HUES64 (cell line): ENCODE data around the gene CHST3.

ENCODE experiments used
- H3K27ac ChIP-seq: 2 replicates; pipeline ENCODE4 v1.7.0; 2013; ENCODE audit warnings: low read depth, low read length, inconsistent platforms
- H3K27me3 ChIP-seq: 2 replicates; pipeline ENCODE4 v1.6.1; 2013; ENCODE audit warnings: mild to moderate bottlenecking, low read length; ENCODE audit not compliant: insufficient read depth
- H3K36me3 ChIP-seq: 2 replicates; pipeline ENCODE4 v1.6.1; 2013; ENCODE audit warnings: mild to moderate bottlenecking, low read length; ENCODE audit not compliant: insufficient read depth
- H3K4me1 ChIP-seq: 2 replicates; pipeline ENCODE4 v1.6.1; 2013; ENCODE audit warnings: mild to moderate bottlenecking, low read length, moderate library complexity; ENCODE audit not compliant: insufficient read depth
- H3K4me3 ChIP-seq: 2 replicates; pipeline ENCODE4 v1.5.1; 2013; ENCODE audit warnings: mild to moderate bottlenecking, low read length, moderate library complexity
- H3K9ac ChIP-seq: 2 replicates; pipeline ENCODE4 v1.6.1; 2013; ENCODE audit warnings: mild to moderate bottlenecking, low read depth, low read length
- H3K9me3 ChIP-seq: 2 replicates; pipeline ENCODE4 v1.6.1; 2013; ENCODE audit warnings: low read depth, low read length; ENCODE audit not compliant: insufficient read depth
- WGBS: fragments of 150-250, 120-280 bp; methylation state at CpG from one replicate; pipeline ENCODE4 v1.1.7; 2013; ENCODE audit warnings: missing lambda C conversion rate; 5-methylcytosine and 5-hydroxymethylcytosine counted together

Gene CHST3

GRCh38 chr10:72053690-72054089 is 89.5 kb downstream of the CHST3 start:
- WGBS = 90% methylated on average over 7 of the region's 7 CpGs

DNA sequence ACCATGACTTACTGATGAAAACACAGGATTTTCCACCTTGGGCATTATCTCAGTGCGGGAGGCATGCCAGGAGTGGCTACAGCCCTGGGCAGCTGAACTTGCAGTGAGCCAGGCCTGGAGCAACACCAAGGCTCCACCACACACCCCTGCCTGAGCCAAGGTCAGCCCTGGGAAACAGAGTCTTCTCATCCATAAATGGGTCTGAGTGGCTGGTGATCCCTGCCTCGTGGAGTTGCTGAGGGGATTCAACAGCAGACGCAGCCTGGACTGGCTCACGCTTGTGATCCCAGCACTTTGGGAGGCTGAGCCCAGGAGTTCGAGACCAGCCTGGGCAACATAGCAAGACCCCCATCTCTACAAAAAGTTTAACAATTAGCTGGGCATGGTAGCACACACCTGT is 91.9 kb downstream of the CHST3 start:
- Histone ChIP-seq H3K4me3 (no peak overlapping the region), H3K27me3 (no peaks in the 10 kb centered on the region), H3K27ac (no peak overlapping the region), H3K9me3 (no peaks in the 10 kb centered on the region), H3K9ac (no peak overlapping the region), H3K36me3 (no peaks in the 10 kb centered on the region), H3K4me1 (0 out of 2 replicates have a peak, but pooled peaks cover 4% of the 10 kb centered on the region)
- WGBS = 89% methylated on average over 5 of the region's 5 CpGs

More at GRCh38 chr10:72053690-72054089, 89.5 kb downstream of the CHST3 start:
- Histone ChIP-seq H3K9ac (no peak overlapping the region), H3K4me1 (no peaks in the 10 kb centered on the region), H3K9me3 (peaks cover 6% of the 10 kb centered on the region; the same call in 1 of the 2 replicates), H3K27me3 (no peaks in the 10 kb centered on the region), H3K4me3 (no peak overlapping the region), H3K36me3 (no peaks in the 10 kb centered on the region), H3K27ac (no peak overlapping the region)

DNA sequence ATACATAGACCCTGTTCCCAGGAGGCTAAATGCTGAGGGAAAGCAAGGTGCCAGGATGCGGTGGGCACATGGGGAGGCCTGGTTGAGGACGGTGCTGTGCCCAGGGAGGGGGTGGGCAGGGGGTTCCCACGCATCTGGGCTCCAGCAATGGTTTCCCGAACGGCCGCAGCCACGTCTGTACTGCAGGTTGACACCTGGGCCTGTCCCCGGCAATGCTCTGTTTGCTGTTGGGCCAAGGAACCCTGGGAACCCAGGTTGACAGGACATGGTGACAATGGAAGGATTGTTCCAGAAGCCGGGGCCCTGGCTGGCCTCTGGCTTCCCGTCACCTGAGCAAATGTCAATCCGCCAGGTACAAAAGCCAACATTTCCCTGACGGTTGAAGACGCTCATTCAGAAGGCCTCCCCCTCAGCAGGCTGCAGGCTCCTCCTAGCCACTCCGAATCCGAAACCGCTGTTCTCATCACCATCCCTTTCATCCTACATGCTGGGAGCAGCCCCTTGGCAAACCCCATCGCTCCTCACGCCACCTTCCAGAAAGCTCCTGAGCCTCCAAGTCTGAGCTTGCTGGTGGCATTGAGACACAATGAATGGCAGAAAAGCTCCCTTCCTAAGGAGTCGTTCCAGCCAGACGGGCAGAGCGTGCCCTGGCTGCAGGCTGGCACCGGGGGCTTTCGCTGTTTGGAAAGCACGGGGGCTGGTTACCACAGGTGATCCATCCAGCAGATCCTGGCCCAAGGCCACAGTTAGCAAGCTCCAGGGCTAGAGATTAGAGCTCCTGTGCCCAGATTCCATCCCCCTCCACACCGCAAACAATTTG is 92.9 kb downstream of the CHST3 start:
- 88% methylated on average over 25 of the region's 25 CpGs for WGBS
- no peak overlapping the region for H3K4me3 ChIP-seq
- no peak overlapping the region for H3K27ac ChIP-seq
- H3K27me3 ChIP-seq = no peaks in the 10 kb centered on the region
- no peaks in the 10 kb centered on the region for H3K36me3 ChIP-seq
- H3K9me3 ChIP-seq = no peaks in the 10 kb centered on the region
- H3K4me1 ChIP-seq = 0 out of 2 replicates have a peak, but pooled peaks cover 6% of the 10 kb centered on the region
- no peak overlapping the region for H3K9ac ChIP-seq

DNA sequence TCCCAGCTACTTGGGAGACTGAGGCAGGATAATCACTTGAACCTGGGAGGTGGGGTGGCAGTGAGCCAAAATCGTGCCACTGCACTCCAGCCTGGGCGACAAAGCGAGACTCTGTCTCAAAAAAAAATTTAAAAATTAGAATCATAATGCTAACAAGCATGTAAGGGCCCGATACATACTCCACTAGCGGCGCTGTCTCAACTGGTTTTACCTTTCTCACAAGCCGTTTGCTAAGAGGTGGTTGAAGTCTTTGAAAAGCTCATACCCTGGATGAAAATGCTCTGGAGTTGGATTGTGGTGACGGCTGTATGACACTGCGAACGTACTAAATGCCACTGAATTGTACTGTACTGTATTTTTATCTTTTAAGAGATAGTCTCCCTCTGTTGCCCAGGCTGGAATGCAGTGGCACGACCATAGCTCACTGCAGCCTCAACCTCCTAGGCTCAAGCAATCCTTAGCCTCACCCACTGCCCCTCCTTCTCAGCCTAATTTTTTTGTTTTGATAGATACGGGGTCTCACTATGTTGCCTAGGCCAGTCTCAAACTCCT is 94.2 kb downstream of the CHST3 start:
- Histone ChIP-seq H3K9ac (no peak overlapping the region), H3K27me3 (no peaks in the 10 kb centered on the region), H3K4me3 (no peak overlapping the region), H3K36me3 (no peaks in the 10 kb centered on the region), H3K9me3 (no peaks in the 10 kb centered on the region), H3K4me1 (0 out of 2 replicates have a peak, but pooled peaks cover 6% of the 10 kb centered on the region), H3K27ac (no peak overlapping the region)
- WGBS = 96% methylated on average over 12 of the region's 12 CpGs

DNA sequence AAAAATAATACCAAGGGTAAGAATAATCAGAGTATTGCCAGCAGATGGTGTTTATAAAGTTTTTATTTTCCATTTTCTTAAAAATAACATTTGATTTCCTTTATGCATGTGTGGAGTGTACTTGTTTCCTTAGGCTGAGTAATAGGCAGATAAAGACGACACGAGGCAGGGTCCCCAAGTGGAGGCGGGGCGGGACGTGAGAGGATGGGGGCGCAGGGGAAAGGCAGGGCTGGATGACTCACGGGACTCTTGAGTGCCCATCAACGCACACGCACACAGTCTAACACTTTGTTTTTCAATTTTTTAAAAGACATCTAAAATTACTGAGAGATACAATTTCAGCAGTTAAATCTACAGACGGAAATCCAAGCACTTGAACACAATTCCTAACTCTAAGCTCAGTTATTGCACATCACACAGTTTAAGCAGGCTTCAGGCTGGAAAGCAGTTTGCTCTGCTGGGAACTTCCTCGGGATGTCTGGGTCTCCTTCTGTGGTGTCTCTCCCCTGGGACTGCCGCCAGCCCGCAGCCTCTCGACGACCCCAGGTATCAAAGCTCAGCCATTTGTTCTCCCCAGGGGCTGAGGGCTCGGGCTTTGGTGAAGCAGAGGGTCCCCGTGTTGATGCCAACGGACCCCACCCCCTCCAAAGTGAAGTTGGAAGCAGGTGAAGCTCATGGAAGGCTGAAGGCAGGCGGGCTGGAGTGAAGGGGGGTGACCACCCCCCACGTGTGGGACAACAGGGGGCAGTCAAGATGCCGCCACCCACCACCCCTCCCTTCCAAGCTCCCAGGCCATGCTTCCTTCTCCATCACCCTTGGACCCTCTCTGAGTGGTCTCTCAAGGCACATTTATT is 95.0 kb downstream of the CHST3 start:
- no peaks in the 10 kb centered on the region for H3K27me3 ChIP-seq
- WGBS = 81% methylated on average over 21 of the region's 21 CpGs
- no peak overlapping the region for H3K4me3 ChIP-seq
- no peaks in the 10 kb centered on the region for H3K9me3 ChIP-seq
- H3K36me3 ChIP-seq = no peaks in the 10 kb centered on the region
- H3K4me1 ChIP-seq = 0 out of 2 replicates have a peak, but pooled peaks cover 6% of the 10 kb centered on the region
- no peak overlapping the region for H3K27ac ChIP-seq
- no peak overlapping the region for H3K9ac ChIP-seq

- Histone ChIP-seq H3K9ac (no peak overlapping the region), H3K4me1 (0 out of 2 replicates have a peak, but pooled peaks cover 6% of the 10 kb centered on the region), H3K4me3 (no peak overlapping the region), H3K36me3 (no peaks in the 10 kb centered on the region), H3K9me3 (no peaks in the 10 kb centered on the region), H3K27ac (no peak overlapping the region), H3K27me3 (no peaks in the 10 kb centered on the region)
- 92% methylated on average over 19 of the region's 19 CpGs for WGBS
These were observed 95.9 kb downstream of the CHST3 start for GRCh38 chr10:72059843-72060822.

- no peak overlapping the region for H3K9ac ChIP-seq
- H3K4me1 ChIP-seq = 0 out of 2 replicates have a peak, but pooled peaks cover 6% of the 10 kb centered on the region
- H3K9me3 ChIP-seq = no peaks in the 10 kb centered on the region
- no peaks in the 10 kb centered on the region for H3K36me3 ChIP-seq
- H3K27ac ChIP-seq = no peak overlapping the region
- WGBS = 83% methylated on average over 5 of the region's 5 CpGs
- no peak overlapping the region for H3K4me3 ChIP-seq
- H3K27me3 ChIP-seq = no peaks in the 10 kb centered on the region
These were observed 97.3 kb downstream of the CHST3 start for GRCh38 chr10:72061491-72061890.

DNA sequence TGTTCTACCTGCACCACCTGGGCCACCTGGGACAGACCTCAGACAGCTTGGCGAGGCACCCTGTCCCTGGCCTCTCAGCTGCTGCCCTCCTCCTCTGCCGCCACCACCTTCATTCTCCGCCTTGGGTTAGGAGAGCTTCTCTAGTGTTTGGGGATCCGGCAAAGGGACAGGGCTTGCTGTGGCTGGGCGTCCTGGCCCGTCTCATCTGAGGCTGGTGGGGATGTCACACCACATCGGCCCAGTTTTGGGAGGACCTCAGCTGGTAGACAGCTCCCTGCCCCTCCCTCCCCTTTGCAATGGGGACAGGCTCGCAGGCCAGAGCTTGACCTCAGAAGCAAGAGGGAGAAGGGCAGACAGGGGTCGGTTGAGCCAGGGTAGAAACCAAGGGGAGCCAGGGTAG is 97.7 kb downstream of the CHST3 start:
- H3K4me1 ChIP-seq = 0 out of 2 replicates have a peak, but pooled peaks cover 6% of the 10 kb centered on the region
- no peaks in the 10 kb centered on the region for H3K36me3 ChIP-seq
- no peak overlapping the region for H3K27ac ChIP-seq
- H3K9me3 ChIP-seq = no peaks in the 10 kb centered on the region
- no peak overlapping the region for H3K4me3 ChIP-seq
- no peak overlapping the region for H3K9ac ChIP-seq
- WGBS = 89% methylated on average over 8 of the region's 9 CpGs
- H3K27me3 ChIP-seq = no peaks in the 10 kb centered on the region

- Histone ChIP-seq H3K9ac (no peak overlapping the region), H3K27me3 (no peaks in the 10 kb centered on the region), H3K36me3 (no peaks in the 10 kb centered on the region), H3K9me3 (no peaks in the 10 kb centered on the region), H3K4me3 (no peak overlapping the region), H3K4me1 (0 out of 2 replicates have a peak, but pooled peaks cover 6% of the 10 kb centered on the region), H3K27ac (no peak overlapping the region)
- whole genome bisulfite sequencing = 94% methylated on average over 10 of the region's 10 CpGs
These were observed 98.2 kb downstream of the CHST3 start for GRCh38 chr10:72062382-72062781.
